Raji (cell line): ENCODE measurements around the gene FANCC.

Source experiments
- POLR2A ChIP-seq: IDR thresholded peaks from 2 replicates; pipeline ENCODE4 v1.6.1; 2011; ENCODE audit warnings: low read depth, low read length, control low read depth; ENCODE audit not compliant: insufficient read depth

Gene FANCC

DNA sequence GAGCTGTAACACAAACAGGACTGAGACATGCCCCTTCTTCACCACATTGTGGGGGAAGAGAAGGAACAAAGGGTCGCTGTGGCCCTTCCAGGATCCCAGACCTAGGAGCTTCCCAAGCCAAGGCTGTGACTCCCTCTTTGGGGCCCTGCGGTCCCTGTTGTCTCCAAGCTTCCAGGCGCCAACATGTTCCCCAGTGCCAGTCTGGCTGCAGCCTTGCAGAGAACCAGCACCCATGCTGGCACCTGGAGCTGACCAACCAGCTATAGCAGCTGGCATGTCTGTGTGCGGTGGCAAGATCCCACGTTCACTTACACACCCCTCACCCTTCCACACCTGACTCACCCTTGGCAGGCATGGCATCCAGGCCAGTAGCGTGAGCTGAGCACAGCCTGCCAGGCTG is 20.7 kb upstream of the FANCC start:
- no peak for TF ChIP-seq POLR2A

DNA sequence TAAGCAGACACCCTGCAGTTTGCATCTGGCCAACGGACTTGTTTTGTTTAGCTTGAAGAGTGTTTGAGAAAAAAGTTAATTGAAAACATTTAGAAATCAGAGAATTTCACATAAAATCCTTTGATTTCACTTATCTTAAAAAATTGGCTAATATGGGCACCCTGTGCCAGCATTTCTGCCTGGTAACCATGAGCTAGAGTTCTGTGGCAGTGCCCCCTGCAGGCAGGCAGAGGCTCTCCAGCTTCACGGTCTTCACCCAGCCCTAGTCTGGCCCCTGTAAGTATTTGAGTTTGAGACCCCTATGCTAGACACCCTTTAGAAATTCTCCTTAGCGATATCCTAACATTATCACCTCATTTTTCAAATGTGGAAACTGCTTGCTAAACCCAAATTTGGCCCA is 18.8 kb upstream of the FANCC start:
- no peak for TF ChIP-seq POLR2A

DNA sequence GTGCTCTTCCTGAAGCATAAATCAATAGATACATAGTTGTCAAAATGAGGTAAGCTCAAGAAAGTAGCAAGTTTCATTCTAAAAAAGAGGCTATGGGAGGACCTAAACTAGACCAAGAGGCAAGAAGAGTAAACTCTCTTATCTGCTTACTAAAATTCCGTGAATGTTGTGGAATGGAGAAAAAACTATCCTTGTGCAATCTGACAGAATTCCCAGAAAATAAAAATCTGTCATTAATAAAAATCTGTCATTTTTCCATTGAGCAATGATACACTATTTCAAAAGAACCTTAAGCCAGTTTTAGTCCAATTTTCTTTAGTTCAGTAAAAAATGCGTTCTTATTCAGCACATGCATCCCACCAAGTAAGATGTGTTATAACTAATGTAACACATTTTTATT is 15.9 kb upstream of the FANCC start:
- TF ChIP-seq POLR2A: no peak

DNA sequence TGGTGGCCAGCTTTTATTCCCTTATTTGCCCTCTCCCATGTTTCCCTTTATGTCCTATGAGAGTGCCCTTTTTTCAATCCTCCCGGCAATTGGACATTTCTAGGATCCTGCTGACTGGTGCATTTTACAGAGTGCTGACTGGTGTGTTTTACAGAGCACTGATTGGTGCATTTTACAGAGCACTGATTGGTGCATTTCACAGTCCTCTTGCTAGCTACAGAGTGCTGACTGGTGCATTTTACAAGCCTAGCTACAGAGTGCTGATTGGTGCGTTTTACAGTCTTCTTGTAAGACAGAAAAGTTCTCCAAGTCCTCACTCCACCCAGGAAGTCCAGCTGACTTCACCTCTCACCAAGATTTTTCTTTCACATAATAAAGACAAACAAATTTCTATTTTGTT is 15.4 kb upstream of the FANCC start:
- TF ChIP-seq POLR2A: no peak

DNA sequence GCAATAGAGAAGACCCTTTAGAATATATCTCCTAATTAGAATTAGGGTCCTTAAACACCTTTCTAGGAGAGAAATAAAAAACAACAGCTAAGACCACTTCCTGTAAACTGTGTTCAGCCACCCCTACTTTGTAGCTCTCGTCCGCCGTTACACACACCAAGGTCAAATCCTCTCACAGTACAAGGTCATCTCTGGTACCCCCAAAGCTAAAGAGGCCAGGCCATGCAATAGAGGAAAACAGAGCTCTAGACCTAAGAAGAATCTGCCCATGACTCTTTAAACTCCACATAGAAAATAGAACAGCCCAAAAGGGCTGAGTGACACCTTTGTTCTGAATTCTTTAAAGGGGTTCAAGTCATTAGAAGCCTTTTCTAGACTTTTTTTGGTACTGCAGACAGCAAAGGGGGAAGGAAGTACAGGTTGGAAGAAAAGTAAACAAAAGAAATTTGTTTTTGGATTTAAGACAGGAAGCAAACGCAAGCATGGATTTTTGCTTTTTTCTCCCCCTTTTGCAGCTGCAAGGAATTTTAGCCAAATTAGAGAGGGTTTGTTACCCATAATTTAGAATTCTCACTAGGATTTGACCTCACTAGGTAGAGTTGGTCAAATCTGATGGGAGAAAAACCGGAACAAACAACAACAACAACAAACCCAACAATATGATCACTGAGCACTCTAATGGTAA is 13.4 kb upstream of the FANCC start:
- no peak for TF ChIP-seq POLR2A

DNA sequence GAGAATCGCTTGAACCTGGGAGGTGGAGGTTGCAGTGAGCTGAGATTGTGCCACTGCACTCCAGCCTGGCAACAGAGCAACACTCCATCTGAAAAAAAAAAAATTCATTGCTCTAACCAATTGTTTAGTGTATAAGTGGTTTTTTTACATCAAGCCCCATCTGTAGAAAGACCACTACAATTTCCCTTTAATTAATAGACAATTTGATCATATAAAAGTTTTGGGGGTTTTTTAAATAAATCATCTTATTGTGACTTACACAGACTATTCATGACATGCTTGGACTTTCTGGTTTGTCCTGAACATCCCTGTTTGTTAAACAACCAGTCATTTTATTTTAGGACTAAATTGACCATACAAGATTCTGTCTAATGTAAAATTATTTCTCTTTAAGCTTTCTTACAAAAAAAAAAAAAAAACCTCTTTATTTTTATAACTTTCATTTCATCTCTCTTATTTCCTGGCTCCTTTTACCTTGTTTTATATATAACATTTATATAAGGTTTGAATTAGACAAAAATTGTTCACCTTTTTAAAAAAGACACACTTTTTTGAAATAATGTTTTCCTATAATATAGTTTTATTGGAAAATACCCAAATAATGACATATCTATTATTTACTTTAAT is 9.8 kb upstream of the FANCC start:
- TF ChIP-seq POLR2A: no peak

DNA sequence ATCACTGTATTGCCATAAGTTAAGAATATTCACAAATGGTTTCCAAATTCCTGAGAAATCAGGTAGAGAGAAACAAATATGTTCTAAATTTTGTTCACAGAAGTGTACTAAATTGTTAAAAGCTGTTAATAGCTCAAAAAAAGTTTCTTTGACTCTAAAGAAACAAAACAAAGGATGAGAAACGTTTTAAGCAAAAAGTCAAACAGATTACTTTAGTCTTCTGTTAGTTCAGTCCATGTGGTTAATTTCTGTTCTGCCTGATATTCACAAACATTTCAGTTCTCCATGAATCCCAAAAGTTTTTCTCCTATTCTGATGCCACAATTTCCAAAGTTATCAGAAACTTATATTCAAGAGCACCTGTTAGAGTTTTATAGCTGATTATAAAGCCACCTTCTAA is 7.7 kb upstream of the FANCC start:
- TF ChIP-seq POLR2A: no peak

DNA sequence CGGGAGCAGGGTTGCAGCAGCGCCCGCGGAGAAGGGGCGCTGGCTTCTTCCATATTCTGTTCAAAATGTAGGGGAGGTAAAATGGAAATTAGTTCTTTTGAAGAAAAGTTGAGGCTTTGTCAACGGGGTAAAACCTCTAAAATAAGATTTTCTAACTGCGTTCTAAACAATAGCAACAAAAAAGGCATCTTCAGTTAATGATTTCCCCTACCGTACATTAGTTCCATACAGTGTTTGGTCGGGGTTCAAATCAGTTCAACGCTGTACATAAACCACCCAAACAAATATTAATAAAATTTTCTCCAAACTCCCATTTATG is 343 bp upstream of the FANCC start:
- no peak for TF ChIP-seq POLR2A

DNA sequence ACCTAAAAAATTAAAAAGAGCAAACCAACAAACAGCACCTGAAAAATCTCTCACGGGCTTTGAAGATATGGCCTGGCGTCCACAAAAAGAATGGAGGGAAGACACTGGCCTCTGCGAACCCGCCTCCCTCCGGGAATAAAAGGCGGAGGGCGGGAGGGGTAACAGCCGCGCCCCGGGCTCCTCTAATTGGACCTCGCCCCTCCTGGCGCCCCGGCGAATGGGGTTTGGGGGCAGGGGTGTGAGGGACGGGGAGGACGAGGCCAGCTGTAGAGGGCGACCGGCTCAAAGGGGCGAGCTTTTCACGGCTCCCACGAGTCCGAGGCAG is 753 bp downstream of the FANCC start:
- TF ChIP-seq POLR2A: no peak

DNA sequence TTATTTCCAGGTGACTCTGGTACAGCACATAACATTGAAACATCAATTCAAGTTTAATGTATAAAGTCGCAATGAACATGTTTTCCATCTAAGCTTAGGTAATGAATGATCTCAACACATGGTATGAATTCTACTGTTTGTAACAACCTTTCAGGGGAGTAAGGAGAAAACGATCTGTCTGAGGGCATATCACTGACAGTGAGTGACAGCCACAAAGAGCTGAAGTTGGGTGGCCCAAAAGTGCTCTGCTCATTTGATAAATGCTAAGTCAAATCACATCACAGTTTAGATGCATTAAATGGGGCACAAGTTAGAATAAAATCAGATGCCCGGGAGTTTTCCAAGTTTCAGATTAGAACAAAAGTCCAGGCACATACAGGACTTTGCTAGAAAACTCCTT is 1.2 kb downstream of the FANCC start:
- TF ChIP-seq POLR2A: no peak

DNA sequence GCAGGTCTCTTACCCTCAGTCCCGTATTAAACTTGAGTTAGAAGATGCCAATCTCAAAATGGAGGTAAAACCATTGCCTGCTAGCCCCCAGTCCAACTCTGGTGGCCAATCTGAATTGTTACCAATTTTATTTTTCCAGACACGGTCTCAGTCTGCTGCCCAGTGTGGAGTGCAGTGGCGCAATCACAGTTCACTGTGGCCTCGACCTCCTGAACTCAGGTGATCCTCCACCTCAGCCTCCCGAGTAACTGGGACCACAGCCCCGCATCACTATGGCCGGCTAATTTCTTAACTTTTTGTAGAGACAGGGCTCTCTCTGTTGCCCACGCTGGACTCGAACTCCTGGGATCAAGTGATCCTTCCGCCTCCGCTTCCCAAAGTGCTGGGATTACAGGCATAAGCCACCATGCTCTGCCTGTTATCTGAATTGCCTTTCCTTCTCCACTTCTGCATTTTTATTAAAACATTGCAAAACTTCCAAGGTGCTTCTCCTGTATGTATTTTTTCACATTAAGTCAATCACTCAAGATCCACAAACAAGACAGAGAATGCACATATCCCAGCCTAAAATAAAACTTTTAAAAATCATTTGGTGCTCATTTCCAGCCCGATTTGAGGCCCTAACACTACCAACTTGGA is 2.3 kb downstream of the FANCC start:
- no peak for TF ChIP-seq POLR2A

DNA sequence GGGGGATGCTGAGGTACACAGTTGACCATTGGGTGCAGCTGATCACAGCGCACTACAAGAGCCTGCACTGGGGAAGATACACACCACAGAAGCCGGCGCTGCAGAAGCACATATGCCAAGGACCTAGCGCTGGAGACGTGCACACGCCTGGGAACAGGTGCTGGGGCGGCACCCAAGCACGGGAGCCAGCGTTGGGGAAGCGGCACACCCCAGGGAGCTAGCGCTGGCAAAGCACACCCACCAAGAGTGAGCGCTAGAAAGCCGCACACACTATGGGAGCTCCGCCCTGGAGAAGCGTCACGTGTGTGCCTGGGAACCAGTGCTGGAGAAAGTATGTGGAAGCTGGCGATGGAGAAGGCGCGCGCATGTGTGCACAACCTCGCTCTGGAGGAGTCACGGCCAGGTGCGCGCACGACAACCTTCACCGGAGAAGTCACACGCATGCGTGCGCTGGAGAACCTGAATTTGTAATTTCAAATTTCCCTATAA is 4.5 kb downstream of the FANCC start:
- TF ChIP-seq POLR2A: no peak

DNA sequence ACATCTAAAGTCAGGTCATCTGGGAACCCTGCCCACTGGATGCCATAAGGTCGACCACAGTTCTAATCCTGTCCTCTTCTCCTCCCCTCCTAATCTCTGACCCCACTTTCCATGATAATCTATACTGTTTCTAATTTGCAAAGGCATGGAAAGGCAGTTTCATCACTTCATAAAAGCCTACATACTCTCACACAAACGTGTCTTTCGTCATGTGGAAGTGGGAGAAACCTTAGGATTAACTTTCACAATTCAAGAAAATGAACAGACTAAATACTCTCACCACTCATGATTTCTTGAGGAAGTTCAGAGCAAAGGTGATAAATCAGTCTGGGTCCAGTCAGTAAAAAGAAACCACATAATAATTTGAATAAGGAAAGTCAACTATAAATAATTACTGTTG is 5.5 kb downstream of the FANCC start:
- TF ChIP-seq POLR2A: no peak

DNA sequence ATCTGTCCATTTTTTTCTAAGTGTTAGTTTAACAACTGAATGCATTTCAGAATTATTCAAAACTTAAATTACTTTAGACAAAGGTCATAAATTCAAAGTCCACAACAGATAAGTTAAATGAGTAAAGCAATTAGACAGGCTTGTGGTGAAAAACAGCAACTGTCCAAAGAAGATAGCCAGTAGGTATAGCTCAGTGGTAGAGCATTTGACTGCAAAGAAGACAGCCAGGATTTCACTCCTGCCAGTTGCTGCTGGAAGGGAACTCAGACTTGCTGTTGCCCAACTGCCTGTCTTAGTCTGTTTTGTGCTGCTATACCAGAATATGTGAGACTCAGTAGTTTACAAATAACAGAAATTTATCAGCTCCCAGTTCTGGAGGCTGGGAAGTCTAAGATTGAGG is 10.0 kb downstream of the FANCC start:
- TF ChIP-seq POLR2A: no peak

DNA sequence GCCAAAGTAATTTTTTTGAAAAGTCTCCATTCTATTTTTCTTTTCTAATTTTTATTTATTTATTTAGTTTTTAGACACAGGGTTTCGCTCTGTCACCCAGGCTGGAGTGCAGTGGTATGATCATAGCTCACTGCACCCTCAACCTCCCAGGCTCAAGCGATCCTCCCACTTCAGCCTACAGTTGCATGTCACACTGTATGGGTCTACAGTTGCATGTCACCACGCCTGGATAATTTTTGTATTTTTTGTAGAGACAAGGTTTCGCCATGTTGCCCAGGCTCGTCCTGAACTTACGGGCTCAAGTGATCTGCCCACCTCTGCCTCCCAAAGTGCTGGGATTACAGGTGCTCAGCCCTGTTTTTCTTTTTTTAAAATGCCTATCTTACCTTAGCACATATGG is 10.7 kb downstream of the FANCC start:
- TF ChIP-seq POLR2A: no peak

DNA sequence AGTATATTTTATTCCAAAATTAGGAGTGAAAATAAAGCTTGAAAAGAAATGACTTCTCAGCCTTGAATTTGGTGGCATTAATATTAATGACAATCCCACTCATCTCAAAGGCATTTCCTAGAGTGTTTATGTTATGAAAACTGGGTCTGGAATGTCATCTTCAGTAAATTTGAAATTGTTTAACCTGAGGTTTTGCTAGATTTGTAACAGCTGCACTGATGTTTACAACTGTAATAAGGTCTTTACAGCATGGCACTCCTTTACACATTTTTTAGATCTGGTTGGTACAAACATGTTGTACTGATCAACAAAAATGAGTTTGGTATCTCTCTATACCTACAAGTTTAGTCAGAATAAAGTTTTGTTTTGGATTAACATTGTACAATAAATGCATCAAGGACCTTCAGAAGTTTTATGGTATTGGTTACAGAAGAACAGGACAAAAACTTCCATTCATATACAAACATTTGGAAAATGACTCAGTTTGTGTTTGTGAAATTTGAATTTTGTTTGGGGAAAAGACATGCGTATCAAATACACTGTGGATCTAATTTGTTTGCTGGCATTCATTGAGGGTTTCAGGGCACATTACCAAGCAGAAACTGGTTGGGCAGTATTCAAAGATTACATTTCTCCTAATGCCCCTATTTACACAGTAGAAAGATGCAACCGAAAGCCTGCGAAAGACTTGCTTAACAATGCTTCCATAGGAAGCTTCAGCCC is 11.6 kb downstream of the FANCC start:
- no peak for TF ChIP-seq POLR2A
